NCI-H1694 (cell line): Measurements from ENCODE around the gene DMXL1.
"Not testable (repeated sequence)": the region's sequence is repeated elsewhere in the genome, so short reads cannot be mapped to it uniquely, and the experiment has no call there.

ENCODE experiments used
- DNase-seq: peaks from one replicate; lab custom pipeline; 2025; lab: John Stamatoyannopoulos, UW

The DMXL1 gene

DNA sequence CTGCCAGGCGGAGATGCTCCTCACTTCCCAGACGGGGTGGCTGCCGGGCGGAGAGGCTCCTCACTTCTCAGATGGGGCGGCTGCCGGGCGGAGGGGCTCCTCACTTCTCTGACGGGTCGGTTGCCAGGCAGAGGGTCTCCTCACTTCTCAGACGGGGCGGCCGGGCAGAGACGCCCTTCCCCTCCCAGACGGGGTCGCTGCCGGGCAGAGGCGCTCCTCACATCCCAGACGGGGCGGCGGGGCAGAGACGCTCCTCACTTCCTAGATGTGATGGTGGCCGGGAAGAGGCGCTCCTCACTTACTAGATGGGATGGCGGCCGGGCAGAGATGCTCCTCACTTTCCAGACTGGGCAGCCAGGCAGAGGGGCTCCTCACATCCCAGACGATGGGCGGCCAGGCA is 51.6 kb downstream of the DMXL1 start:
- not testable (repeated sequence) for DNase-seq

DNA sequence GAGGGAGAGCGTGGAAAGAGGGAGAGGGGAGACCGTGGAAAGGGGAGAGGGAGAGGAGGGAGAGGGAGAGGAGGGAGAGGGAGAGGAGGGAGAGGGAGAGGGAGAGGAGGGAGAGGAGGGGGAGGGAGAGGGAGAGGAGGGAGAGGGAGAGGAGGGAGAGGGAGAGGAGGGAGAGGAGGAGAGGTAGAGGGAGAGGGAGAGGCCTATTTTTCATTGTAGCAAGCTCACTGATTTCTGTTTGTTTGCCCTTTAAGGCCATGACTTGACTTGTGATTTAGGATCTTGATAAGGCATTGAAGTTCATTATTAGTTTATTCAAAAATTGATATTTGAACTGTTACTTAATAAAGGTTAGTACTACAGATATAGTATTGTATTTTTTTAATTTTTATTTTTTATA is 52.4 kb downstream of the DMXL1 start:
- DNase-seq: no peak

DNA sequence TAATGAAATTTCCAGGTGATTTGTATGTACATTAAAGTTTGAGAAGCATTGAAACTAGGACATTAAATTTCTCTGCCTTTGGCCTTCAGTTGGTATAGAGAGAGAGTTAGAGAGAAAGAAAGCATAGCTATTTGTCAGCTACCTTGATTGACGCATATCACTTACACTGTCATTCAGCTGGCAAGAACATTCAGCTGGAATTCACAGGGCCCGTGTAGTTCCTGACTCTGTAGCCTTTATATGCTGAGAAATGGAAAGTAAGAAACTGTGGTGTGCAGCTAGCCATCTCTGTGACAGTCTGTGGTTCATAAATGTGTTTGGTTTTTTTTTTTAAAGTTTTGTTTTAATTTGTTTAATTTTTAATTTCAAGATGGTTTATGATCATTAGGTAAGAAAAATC is 58.9 kb downstream of the DMXL1 start:
- no peak for DNase-seq

DNA sequence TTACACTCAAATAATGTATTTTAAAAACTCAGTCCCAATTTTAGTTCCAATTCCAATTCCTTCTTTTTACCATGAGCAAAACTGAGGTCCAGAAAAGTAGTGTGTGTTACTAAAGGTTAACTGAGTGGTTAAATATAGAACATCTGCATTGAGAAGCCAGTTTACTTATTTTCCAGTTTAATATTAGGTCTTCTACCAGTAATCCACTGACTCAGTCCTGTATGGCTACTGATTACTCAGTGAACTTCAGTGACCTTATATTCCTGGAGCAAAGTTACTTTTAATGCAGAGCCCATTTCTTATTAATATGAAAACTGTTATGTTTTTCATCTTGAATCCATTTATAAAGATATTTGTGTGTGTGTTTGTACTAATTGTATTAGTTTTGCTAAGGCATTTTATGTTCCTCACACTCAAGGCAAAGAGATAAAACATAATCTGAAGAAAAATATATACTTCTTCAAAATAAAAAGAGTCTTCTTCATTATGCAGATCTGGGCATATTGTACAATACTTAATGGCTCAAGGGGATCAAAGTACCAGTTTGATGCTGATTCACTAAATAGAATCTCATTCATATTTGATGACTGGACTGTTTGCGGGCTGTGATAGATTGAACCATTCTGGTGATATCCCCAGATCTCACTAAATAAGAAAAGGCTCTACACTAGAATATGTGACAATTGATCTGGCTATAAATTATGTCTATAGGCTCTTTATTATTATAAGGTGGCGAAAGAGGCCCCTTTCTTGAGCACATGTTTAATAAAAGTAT is 60.8 kb downstream of the DMXL1 start:
- no peak for DNase-seq

DNA sequence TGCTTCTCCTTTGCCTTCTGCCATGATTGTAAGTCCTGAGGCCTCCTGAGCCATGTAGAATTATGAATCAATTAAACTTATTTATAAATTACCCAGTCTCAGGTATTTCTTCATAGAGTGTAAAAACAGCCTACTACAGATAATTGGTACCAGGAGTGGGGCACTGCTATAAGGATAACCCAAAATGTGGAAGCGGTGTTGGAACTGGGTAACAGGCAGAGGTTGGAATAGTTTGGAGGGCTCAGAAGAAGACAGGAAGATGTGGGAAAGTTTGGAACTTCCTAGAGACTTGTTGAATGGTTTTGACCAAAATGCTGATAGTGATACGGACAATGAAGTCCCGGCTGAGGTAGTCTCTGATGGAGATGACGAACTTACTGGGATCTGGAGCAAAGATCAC is 64.9 kb downstream of the DMXL1 start:
- not testable (repeated sequence) for DNase-seq

DNA sequence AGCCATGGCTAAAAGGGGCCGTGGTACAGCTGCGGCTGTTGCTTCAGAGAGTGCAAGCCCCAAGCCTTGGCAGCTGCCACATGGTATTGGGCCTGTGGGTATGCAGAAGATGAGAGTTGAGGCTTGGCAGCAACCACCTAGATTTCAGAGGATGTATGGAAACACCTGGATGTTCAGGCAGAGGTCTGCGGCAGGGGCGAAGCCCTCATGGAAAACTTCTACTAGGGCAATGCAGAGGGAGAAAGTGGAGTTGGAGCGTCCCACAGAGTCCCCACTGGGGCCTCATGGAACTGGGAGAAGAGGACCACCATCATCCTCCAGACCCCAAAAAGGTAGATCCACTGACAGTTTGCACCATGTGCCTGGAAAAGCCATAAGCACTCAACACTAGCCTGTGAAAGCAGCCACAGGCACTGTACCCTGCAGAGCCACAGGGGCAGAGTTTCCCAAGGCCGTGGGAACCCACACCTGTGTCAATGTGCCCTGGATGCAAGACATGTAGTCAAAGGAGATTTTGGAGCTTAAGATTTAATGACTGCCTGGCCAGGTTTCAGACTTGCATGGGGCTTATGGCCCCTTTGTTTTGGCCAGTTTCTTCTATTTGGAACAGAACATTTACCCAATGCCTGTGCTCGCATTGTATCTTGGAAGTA is 65.9 kb downstream of the DMXL1 start:
- DNase-seq: no peak

DNA sequence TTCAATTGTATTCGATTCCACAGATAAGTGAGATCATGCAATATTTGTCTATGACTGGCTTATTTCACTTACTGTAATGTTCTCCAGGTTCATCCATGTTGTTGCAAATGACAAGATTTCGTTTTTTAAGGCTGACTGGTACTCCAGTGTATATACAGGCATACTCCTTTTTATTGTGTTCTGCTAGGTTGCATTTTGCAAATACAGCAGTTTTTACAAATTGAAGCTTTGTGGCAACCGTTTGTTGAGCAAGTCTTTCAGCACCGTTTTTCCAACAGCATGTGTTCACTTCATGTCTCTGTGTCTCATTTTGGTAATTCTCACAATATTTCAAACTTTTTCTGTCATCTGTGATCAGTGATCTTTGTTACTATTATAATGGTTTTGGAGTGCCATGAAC is 82.7 kb downstream of the DMXL1 start:
- no peak for DNase-seq

DNA sequence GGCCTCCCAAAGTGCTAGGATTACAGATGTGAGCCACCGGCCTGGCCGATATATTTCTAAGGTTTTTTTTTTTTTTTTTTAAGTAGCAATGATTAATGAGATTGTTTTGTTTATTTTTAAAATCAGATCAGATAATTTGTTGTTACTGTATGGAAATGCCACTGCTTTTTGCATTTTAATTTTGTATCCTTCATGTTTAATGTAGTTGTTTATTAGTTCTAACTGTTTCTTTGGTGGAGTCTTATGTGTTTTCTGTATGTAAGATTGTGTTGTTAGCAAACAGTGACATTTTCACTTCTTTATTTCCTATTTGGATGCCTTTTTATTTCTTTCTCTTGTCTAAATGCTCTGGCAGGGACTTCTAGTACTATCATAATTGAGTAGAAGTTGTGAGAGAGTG is 87.3 kb downstream of the DMXL1 start:
- DNase-seq: no peak

DNA sequence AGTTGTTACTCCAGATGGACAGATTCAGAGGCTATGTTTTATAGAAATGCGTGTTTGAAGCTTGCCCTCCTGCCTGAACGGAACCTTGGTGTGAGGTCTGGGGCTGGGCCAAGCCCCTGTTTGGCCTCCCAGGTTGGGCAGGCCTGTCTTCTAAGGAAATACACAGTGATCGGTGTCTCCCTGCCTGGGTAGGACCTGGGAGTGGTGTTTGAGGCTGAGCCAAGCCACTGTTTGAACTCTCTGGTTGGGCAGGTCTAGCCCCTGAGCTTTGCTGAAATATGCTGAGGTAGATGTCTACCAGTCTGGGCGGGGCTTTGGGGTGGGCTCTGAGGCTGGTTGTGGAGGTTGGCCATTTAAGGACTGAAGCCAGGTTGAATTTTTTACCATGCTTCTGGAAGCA is 90.5 kb downstream of the DMXL1 start:
- DNase-seq: no peak

DNA sequence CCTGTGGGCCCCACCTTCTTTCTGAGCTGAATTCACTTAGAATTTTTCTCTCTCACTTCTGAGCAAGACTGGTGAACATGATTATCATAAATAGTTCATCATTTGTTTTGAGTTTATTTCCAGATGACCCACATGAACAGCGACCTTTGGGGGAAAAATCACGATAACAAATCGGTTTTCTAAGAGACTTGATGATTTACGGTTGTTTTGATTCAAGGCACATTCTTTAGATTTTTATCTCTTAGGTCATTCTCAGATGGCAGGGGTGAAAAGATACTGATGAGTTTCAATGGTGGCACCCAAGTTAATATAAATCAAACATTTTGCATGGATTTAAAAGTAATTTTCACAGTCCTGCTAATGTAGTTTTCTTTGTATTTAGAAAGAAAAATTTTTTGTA is 95.1 kb downstream of the DMXL1 start:
- DNase-seq: no peak

DNA sequence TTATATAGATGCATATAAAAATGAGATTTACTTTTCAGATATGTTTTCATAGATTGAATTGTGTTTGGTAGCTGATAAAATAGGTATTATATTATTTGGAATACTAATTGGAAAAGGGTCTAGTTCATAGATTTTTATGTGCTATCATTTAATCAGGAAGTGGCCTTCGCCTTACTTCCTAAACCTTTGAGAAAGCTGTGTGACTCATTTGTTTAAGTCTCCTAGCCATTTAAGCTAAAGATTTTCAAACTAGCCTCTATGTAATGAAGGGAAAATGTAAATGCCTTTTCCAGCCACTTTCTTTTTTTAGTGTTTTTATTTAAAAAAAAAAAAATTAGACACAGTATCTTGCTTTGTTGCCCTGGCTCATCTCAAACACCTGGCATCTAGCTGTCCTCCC is 97.5 kb downstream of the DMXL1 start:
- no peak for DNase-seq

DNA sequence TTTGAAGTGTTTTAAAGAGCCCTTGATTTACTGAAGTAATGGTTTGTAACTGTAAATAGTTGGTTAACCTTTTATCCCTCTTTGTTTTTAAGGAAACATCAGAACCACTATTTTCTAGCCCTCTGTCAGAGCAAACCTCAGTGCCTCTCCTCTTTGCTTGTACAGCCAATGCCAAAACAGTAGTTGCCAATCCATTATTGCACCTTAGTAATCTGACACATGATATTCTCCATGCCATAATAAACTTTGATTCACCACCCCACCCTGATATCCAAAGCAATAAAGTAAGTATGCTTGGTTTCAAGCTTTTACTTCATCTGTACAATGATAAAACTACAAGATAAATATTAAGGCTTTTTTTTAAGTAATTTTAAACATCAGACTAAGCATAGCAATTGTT is 100.8 kb downstream of the DMXL1 start:
- DNase-seq: no peak

DNA sequence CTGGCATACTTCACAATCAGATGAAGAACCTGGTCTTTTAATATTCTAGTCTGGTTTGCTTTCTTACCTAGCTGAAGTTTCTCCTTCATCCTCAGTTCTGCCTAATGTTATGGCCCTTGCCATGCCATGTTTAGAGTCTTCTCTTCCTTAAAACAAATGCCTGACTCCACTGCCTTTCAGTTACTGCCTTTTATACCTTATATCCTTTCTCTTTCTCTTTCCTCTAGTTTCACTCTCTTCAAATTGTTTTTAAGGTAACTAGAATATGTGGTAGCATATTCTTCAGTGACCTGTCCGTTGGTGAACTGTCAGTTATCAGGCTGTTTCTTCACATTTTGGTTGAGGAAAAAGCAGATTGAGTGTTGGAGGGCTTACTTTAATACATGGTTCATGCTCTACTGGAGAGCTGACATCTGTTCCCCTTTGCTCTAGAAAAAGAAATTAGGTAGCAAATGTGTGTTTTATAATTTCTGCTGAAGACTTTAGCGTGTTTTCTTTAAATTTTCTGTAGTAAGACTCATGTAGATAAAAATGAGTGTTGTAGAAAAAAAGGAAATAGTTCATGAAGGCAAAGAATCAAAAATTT is 103.8 kb downstream of the DMXL1 start:
- DNase-seq: no peak

DNA sequence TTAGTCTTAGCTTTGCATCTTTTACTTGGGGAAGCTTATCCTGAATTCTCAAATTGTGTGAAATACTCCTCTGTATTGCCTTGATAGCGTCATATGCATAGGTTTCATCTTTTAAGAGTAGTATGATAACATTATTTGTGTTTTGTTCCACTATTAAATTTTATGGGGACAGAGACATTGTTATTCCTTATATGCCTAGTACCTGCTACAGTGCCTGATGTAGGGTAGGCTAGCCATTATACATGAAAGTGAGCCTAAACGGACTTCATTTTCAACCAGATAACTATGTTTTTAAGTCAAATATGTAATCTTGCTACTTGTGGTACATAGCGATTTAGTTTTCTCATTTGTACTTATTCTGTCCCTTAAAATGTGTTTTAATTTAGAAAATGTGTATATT is 105.9 kb downstream of the DMXL1 start:
- DNase-seq: no peak

DNA sequence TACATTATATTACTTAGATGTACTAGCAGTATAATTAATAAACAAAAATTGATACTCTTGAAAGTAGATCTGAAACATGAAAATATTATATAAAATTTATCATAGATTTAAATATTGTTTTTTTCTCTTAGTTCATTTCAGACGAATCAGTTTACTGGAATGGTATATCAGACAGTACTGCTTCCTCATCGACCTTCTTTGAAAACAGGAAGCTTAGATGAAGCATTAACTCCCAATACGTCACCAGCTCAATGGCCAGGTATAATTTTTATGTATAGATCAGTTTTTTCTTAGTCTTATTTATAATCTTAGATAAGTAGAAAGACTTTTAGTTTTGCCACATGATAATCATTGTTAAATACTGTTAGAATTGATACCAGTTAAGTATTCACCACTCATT is 106.3 kb downstream of the DMXL1 start:
- no peak for DNase-seq

DNA sequence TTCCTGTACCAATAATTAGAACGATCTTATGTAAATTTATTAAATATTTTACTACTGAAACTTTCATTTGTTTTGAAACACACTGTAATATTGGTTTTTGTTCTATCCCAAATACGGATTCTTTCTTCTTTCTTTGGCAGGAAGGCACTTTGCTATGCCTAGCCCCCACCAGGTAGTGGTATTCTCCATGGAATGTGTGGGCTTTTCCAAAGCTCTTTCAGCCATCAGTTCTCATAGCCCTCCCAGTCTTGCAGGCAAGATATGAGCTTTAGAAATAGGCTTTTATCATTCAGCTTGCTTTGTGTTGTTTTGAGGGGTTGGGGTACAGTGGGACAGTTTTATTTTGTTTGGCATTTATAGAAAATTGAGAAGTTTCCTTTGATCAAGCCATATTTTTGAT is 107.5 kb downstream of the DMXL1 start:
- no peak for DNase-seq

DNA sequence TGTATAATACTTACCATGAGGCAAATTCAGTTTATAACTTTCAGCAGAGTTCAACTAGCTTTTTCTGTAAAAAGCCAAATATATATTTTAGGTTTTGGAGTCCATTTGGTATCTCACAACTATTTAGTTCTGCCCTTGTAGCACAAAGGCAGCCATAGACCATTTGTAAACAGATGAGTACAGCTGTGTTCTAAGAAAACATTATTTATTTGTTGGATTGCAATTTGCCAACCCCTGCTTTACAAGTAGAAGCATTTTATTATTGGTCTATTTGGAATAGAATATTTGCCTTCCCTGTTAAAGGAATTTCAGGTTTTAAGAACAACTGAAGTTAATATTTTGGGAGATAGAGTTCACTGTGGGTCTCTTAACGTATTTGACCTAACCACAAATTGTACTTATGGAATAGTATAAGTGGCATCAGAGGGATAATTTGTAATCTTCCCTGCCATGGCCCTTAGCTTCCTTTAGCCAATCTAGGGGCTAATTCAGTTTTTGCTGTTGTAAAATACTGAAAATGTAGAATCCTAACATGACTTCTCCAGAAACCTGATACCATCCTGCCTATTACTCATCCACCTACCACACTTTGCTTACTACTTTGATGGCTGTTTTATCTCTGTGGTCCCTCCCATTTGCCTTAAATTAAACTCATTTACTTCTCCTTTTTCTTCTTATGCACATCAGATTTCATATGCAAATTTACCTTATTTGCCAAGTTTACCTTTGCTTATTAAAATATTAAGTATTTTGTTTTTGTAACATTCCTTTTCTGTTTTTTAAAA is 109.2 kb downstream of the DMXL1 start:
- DNase-seq: no peak

DNA sequence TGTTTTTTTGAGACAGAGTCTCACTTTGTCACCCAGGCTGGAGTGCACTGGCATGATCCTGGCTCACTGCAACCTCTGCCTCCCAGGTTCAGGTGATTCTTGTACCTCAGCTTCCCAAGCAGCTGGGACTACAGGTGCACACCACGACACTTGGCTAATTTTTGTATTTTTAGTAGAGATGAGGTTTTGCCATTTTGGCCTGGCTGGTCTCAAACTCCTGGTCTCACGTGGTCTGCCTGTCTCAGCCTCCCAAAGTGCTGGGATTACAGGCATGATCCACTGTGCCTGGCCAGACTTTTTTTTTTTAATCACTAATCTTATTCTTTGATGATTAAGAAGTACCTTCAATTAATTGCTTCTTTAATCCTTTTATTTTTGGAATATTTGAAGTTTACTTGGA is 114.6 kb downstream of the DMXL1 start:
- DNase-seq: not testable (repeated sequence)

DNA sequence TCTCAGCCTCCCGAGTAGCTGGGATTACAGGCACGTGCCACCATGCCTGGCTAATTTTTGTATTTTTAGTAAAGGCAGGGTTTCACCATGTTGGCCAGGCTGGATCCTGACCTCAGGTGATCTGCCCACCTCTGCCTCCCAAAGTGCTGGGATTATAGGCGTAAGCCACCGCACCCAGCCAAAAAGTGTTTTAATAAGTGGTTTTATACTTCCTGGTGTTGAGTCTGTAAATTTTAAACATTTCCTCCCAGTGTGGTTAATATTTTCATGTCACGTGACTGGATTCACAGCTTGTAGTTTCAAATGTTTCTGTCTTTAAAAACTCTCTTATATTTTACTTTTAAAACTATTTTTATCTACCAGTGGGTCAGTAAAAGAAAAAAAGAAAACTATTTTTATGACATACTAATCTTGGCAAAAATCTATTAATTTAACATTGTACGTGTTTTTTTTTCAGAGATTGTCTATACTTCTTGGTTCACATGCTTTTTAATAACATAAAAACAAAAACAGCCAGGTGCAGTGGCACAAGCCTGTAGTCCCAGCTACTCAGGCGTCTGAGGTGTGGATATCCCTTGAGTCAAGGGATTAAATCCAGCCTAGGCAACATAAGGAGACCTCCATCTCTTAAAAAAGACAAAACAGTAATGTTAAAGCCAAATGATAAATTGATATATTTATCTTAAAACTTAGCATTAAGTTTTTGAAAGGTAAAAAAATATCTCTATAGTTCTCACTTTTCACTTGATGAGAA is 117.1 kb downstream of the DMXL1 start:
- no peak for DNase-seq

DNA sequence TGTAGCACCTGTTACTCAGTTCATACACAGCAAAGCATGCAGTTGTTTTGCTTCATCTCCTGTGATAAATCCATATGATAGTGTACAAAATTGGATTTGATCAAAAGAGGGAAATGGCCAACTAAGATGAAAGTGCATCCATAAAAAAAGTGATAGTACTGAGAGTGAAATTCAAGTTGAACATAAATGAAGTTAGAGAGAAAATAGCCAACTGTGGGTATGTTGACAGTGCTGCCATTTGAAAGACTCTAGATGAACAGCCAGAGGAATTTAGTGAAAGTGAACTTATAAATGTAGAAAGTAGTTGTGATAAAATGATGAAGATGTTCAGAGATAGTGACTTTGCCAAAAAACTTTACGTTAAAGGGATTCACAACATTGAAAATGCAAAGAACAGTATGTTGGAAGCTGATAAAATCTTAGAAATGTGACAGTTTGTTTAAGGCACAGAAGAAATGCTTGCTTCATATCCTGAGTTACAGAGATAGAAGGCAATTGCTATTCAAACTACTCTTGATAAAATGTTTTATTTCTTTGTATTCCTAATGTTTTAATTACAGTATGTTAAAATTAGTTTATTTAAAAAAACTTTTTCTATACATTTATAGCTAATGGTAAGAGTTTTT is 119.7 kb downstream of the DMXL1 start:
- no peak for DNase-seq

DNA sequence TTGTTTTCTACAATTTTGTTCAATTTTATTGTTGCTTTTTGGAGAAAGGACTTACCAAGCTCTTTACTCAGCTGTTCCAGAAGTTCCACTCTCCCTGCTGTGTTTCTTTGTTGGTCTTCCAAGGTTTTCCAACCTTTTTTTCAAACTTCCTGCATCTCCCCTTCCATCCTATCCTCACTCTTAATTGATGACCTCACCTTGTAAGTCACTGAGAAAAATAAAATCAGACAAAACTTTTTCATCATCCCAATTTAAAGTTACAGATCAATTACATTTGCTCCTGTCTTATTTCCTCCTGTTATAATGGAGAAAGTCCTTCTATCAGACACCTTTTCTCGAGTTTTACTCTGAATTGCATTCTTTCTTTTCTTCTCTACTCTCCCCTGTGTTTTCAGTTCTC is 121.1 kb downstream of the DMXL1 start:
- no peak for DNase-seq

DNA sequence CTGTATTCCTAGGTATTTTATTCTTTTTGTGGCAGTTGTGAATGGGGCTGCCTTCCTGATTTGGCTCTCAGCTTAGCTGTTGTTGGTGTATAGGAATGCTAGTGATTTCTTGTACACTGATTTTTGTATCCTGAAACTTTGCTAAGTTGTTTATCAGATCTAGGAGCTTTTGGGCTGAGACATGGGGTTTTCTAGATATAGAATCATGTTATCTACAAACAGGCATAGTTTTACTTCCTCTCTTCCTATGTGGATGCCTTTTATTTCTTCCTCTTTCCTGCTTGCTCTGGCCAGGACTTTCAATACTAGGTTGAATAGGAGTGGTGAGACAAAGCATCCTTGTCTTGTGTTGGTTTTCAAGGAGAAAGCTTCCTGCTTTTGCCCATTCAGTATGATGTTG is 129.9 kb downstream of the DMXL1 start:
- DNase-seq: no peak
